Measurements from ENCODE around the gene HSD3B2.

The HSD3B2 gene

GRCh38 chr1:119453021-119453420, 38.1 kb downstream of the HSD3B2 start:
- DNase-seq (ENCODE audit: extremely low read depth, insufficient read length): no peak
- no peak overlapping the region for H3K4me3 ChIP-seq (replicated peaks; ENCODE audit: low read depth, low read length)
- no peaks in the 10 kb centered on the region for H3K27me3 ChIP-seq (replicated peaks; ENCODE audit: control insufficient read depth, insufficient read depth, low read length)
- no peaks in the 10 kb centered on the region for H3K36me3 ChIP-seq (ENCODE audit: control insufficient read depth, insufficient read depth, low read length)
- TF ChIP-seq, protein P1, sequence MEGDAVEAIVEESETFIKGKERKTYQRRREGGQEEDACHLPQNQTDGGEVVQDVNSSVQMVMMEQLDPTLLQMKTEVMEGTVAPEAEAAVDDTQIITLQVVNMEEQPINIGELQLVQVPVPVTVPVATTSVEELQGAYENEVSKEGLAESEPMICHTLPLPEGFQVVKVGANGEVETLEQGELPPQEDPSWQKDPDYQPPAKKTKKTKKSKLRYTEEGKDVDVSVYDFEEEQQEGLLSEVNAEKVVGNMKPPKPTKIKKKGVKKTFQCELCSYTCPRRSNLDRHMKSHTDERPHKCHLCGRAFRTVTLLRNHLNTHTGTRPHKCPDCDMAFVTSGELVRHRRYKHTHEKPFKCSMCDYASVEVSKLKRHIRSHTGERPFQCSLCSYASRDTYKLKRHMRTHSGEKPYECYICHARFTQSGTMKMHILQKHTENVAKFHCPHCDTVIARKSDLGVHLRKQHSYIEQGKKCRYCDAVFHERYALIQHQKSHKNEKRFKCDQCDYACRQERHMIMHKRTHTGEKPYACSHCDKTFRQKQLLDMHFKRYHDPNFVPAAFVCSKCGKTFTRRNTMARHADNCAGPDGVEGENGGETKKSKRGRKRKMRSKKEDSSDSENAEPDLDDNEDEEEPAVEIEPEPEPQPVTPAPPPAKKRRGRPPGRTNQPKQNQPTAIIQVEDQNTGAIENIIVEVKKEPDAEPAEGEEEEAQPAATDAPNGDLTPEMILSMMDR (IDR thresholded peaks at IDR 0.05; ENCODE audit: insufficient read depth, low read length, poor library complexity, severe bottlenecking): no peak

- no peak for DNase-seq (ENCODE audit: extremely low read depth, insufficient read length)
- no peak overlapping the region for H3K4me3 ChIP-seq (replicated peaks; ENCODE audit: low read depth, low read length)
- H3K36me3 ChIP-seq (ENCODE audit: control insufficient read depth, insufficient read depth, low read length): no peaks in the 10 kb centered on the region
- TF ChIP-seq, protein P1 (IDR thresholded peaks at IDR 0.05; ENCODE audit: insufficient read depth, low read length, poor library complexity, severe bottlenecking): no peak
- H3K27me3 ChIP-seq (replicated peaks; ENCODE audit: control insufficient read depth, insufficient read depth, low read length): no peaks in the 10 kb centered on the region
These were observed 48.0 kb downstream of the HSD3B2 start for GRCh38 chr1:119462964-119463363.

- Histone ChIP-seq H3K27me3 (replicated peaks; ENCODE audit: control insufficient read depth, insufficient read depth, low read length) (no peaks in the 10 kb centered on the region), H3K4me3 (replicated peaks; ENCODE audit: low read depth, low read length) (no peak overlapping the region), H3K36me3 (ENCODE audit: control insufficient read depth, insufficient read depth, low read length) (no peaks in the 10 kb centered on the region)
- no peak for DNase-seq (ENCODE audit: extremely low read depth, insufficient read length)
- TF ChIP-seq, protein P1 (IDR thresholded peaks at IDR 0.05; ENCODE audit: insufficient read depth, low read length, poor library complexity, severe bottlenecking): no peak
These were observed 48.6 kb downstream of the HSD3B2 start for GRCh38 chr1:119463569-119463968.

GRCh38 chr1:119466445-119466844, 51.5 kb downstream of the HSD3B2 start:
- DNase-seq (ENCODE audit: extremely low read depth, insufficient read length): no peak
- Histone ChIP-seq H3K4me3 (replicated peaks; ENCODE audit: low read depth, low read length) (no peak overlapping the region), H3K27me3 (replicated peaks; ENCODE audit: control insufficient read depth, insufficient read depth, low read length) (no peaks in the 10 kb centered on the region; the same call in 1 of the 2 replicates), H3K36me3 (ENCODE audit: control insufficient read depth, insufficient read depth, low read length) (no peaks in the 10 kb centered on the region)
- TF ChIP-seq, protein P1 (IDR thresholded peaks at IDR 0.05; ENCODE audit: insufficient read depth, low read length, poor library complexity, severe bottlenecking): no peak

GRCh38 chr1:119467219-119467618, 52.3 kb downstream of the HSD3B2 start:
- TF ChIP-seq, protein P1 (IDR thresholded peaks at IDR 0.05; ENCODE audit: insufficient read depth, low read length, poor library complexity, severe bottlenecking): no peak
- Histone ChIP-seq H3K36me3 (ENCODE audit: control insufficient read depth, insufficient read depth, low read length) (no peaks in the 10 kb centered on the region), H3K27me3 (replicated peaks; ENCODE audit: control insufficient read depth, insufficient read depth, low read length) (no peaks in the 10 kb centered on the region; the same call in 1 of the 2 replicates), H3K4me3 (replicated peaks; ENCODE audit: low read depth, low read length) (no peak overlapping the region)
- no peak for DNase-seq (ENCODE audit: extremely low read depth, insufficient read length)

All from GM06990 (cell line).